A673 (cell line): ENCODE measurements around the gene ELMOD3. TPM values are rescaled to one million over a fixed set of nuclear protein-coding genes. Genes with fewer than 3 reads are reported as not detected.

Source experiments
- BruUV-seq: library from RNA; stranded (reverse); fragments of 400-500 nt; replicated peaks from 2 replicates; lab custom pipeline; 2021; lab: Mats Ljungman, UMichigan
- CTCF ChIA-PET: fragments of 300-600 bp; sonication (Branson Sonifier 250); formaldehyde crosslinking; loops from one replicate; lab custom pipeline; 2022; ENCODE audit warnings: antibody characterized with exemption; lab: Charles Lee
- POLR2A ChIA-PET: fragments of 300-600 bp; sonication (Branson Sonifier 250); formaldehyde crosslinking; loops from one replicate; lab custom pipeline; 2022; ENCODE audit warnings: antibody characterized with exemption; ENCODE audit not compliant: low non-redundant PET; lab: Charles Lee
- DNase-seq: peaks from one replicate; pipeline ENCODE4 v3.0.0-alpha.2; 2015; ENCODE audit warnings: low spot score
- H3K27ac ChIP-seq: fragments of 200-600 bp; sonication (generic); 2 replicates; pipeline ENCODE4 v1.5.1; 2016; ENCODE audit warnings: mixed run types, low read depth, mild to moderate bottlenecking, mixed read lengths, antibody characterized with exemption, low read length; ENCODE audit not compliant: poor library complexity, severe bottlenecking
- H3K27me3 ChIP-seq: fragments of 200-600 bp; sonication (generic); replicated peaks from 2 replicates; pipeline ENCODE4 v1.6.1; 2017; ENCODE audit warnings: mixed run types, low read depth, mild to moderate bottlenecking, mixed read lengths, antibody characterized with exemption, low read length; ENCODE audit not compliant: insufficient read depth, poor library complexity
- H3K36me3 ChIP-seq: fragments of 200-600 bp; sonication (generic); 2 replicates; pipeline ENCODE4 v1.6.1; 2016; ENCODE audit warnings: mixed run types, mild to moderate bottlenecking, mixed read lengths, antibody characterized with exemption, low read length; ENCODE audit not compliant: insufficient read depth, poor library complexity, severe bottlenecking
- H3K4me1 ChIP-seq: fragments of 200-600 bp; sonication (generic); 2 replicates; pipeline ENCODE4 v1.6.1; 2017; ENCODE audit warnings: mixed run types, mild to moderate bottlenecking, mixed read lengths, antibody characterized with exemption, low read length; ENCODE audit not compliant: insufficient read depth, poor library complexity, severe bottlenecking
- H3K4me3 ChIP-seq: fragments of 200-600 bp; sonication (generic); 2 replicates; pipeline ENCODE4 v1.5.1; 2016; ENCODE audit warnings: low read depth, mixed run types, mild to moderate bottlenecking, mixed read lengths, low read length; ENCODE audit not compliant: poor library complexity, severe bottlenecking
- H3K9me3 ChIP-seq: fragments of 200-600 bp; sonication (generic); 2 replicates; pipeline ENCODE4 v1.6.1; 2016; ENCODE audit warnings: mixed run types, low read depth, mild to moderate bottlenecking, mixed read lengths, antibody characterized with exemption, low read length; ENCODE audit not compliant: poor library complexity, severe bottlenecking
- CTCF ChIP-seq: fragments of 300-800, 200-600 bp; sonication (generic); conservative IDR thresholded peaks from 2 replicates; pipeline ENCODE4 v1.5.1; 2017; ENCODE audit warnings: low read depth, mild to moderate bottlenecking, antibody characterized with exemption, low read length, moderate library complexity, mixed read lengths
- EZH2 ChIP-seq: fragments of 200-600 bp; sonication (generic); IDR thresholded peaks from 2 replicates; pipeline ENCODE4 v1.6.1; 2017; ENCODE audit warnings: borderline replicate concordance, low read depth, mild to moderate bottlenecking, mixed read lengths, antibody characterized with exemption, low read length; ENCODE audit not compliant: poor library complexity, severe bottlenecking
- intact Hi-C: fragments of 100-400 bp; cut with micrococcal nuclease; formaldehyde crosslinking; loops from one replicate; pipeline ENCODE4 v1.10.0; 2022; ENCODE audit not compliant: unreplicated experiment
- total RNA-seq: library from RNA; stranded (reverse); gene quantifications from 2 replicates; pipeline ENCODE4 v1.2.3, GENCODE V29; 2021

The ELMOD3 gene
- total RNA-seq, 1 experiment from 2014 or later, result 13.0 TPM

GRCh38 chr2:85430752-85431569 lies 76.4 kb downstream of the ELMOD3 start:
- H3K4me3 ChIP-seq, result no peak overlapping the region
- BruUV-seq, result no TSS peak
- intact Hi-C loops, result no loop called here
- DNase-seq, result no peak
- CTCF ChIA-PET, result no interaction called here
- no peaks in the 10 kb centered on the region for H3K9me3 ChIP-seq
- H3K36me3 ChIP-seq, result no peaks in the 10 kb centered on the region
- POLR2A ChIA-PET, result interaction anchor here (0.7 to 1.1 kb wide), 2 partner anchors 66 to 70 kb away, joined by 3 to 5 read pairs; no protein-coding TSS in a partner anchor
- TF ChIP-seq EZH2, result no peak
- TF ChIP-seq CTCF, result no peak
- no peak overlapping the region for H3K27ac ChIP-seq
- no peaks in the 10 kb centered on the region for H3K27me3 ChIP-seq
- no peaks in the 10 kb centered on the region for H3K4me1 ChIP-seq

DNA sequence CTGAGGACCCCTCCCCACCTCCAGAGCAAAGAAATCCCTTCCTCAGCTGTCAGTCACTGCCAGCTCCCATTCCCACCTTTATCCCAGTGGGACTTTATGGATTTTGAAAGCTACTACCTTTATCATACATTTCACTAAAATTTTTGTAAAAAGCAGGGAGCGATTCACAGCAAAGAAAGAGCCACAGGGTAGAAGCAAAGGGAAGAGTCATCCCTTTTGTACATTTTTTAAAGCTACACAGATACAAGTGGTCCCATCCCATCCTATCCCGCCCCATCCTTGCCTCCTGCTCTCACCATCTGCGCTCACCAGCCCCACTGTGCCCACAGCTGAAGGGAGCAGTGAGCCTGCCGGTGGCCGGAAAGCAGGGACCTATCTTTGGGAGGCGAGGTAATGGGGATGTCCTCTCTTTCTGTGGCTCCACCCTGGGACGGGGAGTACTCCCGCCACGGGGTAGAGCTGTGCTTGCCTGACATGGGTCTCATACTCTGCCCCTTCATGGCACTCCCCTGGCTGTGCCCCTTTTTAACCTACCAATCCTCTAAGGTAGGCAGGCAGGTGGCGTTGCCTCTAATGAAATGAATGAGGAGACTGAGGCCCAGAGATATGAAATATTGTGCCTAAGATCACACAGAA lies 77.1 kb downstream of the ELMOD3 start:
- peaks cover 3% of the 10 kb centered on the region for H3K4me1 ChIP-seq
- H3K36me3 ChIP-seq, result no peaks in the 10 kb centered on the region
- TF ChIP-seq EZH2, result no peak
- no peak for TF ChIP-seq CTCF
- POLR2A ChIA-PET, result interaction anchor here (1.1 kb wide), 1 partner anchor 69 kb away, joined by 5 read pairs; no protein-coding TSS in a partner anchor
- BruUV-seq, result no TSS peak
- H3K27ac ChIP-seq, result no peak overlapping the region
- intact Hi-C loops, result no loop called here
- H3K9me3 ChIP-seq, result no peaks in the 10 kb centered on the region
- CTCF ChIA-PET, result no interaction called here
- H3K4me3 ChIP-seq, result no peak overlapping the region
- no peaks in the 10 kb centered on the region for H3K27me3 ChIP-seq
- DNase-seq, result no peak

DNA sequence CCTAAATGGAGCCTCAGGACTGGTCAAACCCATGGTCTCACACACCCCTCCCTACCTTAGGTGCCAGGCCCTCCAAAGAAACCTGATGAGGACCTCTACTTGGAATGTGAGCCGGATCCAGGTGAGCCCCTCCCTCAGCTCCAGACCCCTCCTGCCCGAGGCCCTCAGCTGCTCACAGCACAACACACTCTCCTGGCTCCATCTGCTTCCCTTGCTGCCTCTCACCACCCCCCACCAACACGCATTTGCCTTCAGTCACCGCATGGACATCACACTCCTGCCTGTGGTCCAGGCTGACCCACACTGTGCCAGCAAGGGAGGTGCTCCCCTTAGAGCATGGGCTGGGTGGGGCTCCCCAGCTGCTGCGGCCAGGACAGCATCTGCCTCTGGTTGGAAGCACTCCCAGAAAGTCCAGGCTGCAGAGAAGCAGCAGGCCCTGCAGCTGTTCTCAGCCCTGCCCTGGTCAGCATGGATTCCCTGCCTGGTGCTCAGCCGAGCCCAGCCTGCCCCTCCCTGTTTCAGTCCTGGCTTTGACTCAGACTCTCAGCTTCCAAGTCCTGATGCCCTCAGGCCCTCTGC lies 79.0 kb downstream of the ELMOD3 start:
- TF ChIP-seq EZH2 (no peak), CTCF (no peak)
- intact Hi-C loops, result no loop called here
- no TSS peak for BruUV-seq
- Histone ChIP-seq H3K27me3 (no peaks in the 10 kb centered on the region), H3K27ac (no peak overlapping the region), H3K4me1 (peaks cover 21% of the 10 kb centered on the region), H3K36me3 (no peaks in the 10 kb centered on the region), H3K9me3 (no peaks in the 10 kb centered on the region), H3K4me3 (no peak overlapping the region)
- ChIA-PET POLR2A (interaction anchor here (0.7 kb wide), 1 partner anchor 111 kb away, joined by 3 read pairs; no protein-coding TSS in a partner anchor), CTCF (no interaction called here)
- DNase-seq, result no peak
